T1000 (cell line): ENCODE data around the gene TMEM135.

Experiments used
- DNase-seq: peaks from one replicate; lab custom pipeline; 2025; ENCODE audit warnings: mixed read lengths; lab: John Stamatoyannopoulos, UW

Gene TMEM135

GRCh38 chr11:87301785-87302540 is 264.2 kb downstream of the TMEM135 start:
- DNase-seq: no peak

- no peak for DNase-seq
Observed at GRCh38 chr11:87304412-87304811, 266.7 kb downstream of the TMEM135 start.

- no peak for DNase-seq
Observed at GRCh38 chr11:87306262-87306851, 268.6 kb downstream of the TMEM135 start.

GRCh38 chr11:87307101-87307500 is 269.4 kb downstream of the TMEM135 start:
- no peak for DNase-seq

GRCh38 chr11:87315229-87315628 is 277.5 kb downstream of the TMEM135 start:
- DNase-seq: no peak

GRCh38 chr11:87316491-87316890 is 278.8 kb downstream of the TMEM135 start:
- DNase-seq: no peak

- no peak for DNase-seq
Observed at GRCh38 chr11:87317441-87317840, 279.7 kb downstream of the TMEM135 start.

GRCh38 chr11:87320123-87320522 is 282.4 kb downstream of the TMEM135 start:
- DNase-seq: no peak

- DNase-seq: no peak
Observed at GRCh38 chr11:87322568-87322967, 284.8 kb downstream of the TMEM135 start.

GRCh38 chr11:87323899-87324298 is 286.2 kb downstream of the TMEM135 start:
- DNase-seq: no peak

- no peak for DNase-seq
Observed at GRCh38 chr11:87324817-87325489, 287.2 kb downstream of the TMEM135 start.

GRCh38 chr11:87325490-87325872 is 287.7 kb downstream of the TMEM135 start:
- no peak for DNase-seq

GRCh38 chr11:87326594-87326993 is 288.9 kb downstream of the TMEM135 start:
- DNase-seq: no peak

GRCh38 chr11:87329172-87329571 is 291.4 kb downstream of the TMEM135 start:
- DNase-seq: no peak

GRCh38 chr11:87330187-87330601 is 292.5 kb downstream of the TMEM135 start:
- no peak for DNase-seq

- no peak for DNase-seq
Observed at GRCh38 chr11:87331273-87331672, 293.5 kb downstream of the TMEM135 start.

- no peak for DNase-seq
Observed at GRCh38 chr11:87338046-87338639, 300.4 kb downstream of the TMEM135 start.

- DNase-seq: no peak
Observed at GRCh38 chr11:87339416-87339815, 301.7 kb downstream of the TMEM135 start.

- DNase-seq: no peak
Observed at GRCh38 chr11:87347441-87347840, 309.7 kb downstream of the TMEM135 start.

- DNase-seq: no peak
Observed at GRCh38 chr11:87347854-87348253, 310.1 kb downstream of the TMEM135 start.

- no peak for DNase-seq
Observed at GRCh38 chr11:87351676-87352075, 313.9 kb downstream of the TMEM135 start.

- peak; percentile 73 for DNase-seq
Observed at GRCh38 chr11:87352759-87353707, 315.3 kb downstream of the TMEM135 start.
